Measurements from ENCODE around the gene GIT1.

Gene GIT1

DNA sequence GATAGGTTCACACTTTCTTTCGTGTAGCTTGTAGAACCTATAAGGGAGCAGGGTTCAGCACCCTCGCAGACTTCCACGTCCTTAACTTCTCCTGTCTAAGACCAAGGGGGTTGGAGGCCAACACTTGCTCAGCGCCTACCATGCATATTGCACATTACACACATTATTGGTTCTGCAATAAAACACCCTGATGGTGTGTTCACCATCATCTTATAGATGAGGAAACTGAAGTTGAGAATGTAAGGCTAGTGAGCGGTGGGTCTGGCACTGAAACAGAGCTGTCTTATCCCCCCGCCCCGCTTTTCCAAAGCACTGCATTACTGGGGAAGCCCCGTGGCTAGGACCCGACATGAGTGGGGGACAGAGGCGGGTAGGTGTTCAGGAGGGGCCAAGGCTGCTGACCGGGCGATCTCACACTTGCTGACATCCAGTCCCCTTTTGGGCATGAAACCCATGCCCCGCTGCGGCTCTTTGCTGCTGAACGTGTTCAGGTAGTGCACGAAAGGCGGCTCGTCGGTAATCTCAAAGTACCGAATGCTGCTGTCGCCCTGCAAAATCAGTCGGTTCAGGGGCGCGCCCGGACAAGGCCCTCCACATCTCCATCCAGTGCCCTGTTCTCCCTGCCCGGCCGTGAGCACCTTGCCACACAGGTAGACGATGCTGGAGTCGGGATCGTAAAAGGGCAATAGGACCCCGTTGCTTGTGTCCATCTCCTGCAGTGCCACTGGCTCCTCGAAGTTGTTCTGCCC is 27.0 kb upstream of the GIT1 start:
- no peak for DNase-seq (ENCODE audit: low read depth)

DNA sequence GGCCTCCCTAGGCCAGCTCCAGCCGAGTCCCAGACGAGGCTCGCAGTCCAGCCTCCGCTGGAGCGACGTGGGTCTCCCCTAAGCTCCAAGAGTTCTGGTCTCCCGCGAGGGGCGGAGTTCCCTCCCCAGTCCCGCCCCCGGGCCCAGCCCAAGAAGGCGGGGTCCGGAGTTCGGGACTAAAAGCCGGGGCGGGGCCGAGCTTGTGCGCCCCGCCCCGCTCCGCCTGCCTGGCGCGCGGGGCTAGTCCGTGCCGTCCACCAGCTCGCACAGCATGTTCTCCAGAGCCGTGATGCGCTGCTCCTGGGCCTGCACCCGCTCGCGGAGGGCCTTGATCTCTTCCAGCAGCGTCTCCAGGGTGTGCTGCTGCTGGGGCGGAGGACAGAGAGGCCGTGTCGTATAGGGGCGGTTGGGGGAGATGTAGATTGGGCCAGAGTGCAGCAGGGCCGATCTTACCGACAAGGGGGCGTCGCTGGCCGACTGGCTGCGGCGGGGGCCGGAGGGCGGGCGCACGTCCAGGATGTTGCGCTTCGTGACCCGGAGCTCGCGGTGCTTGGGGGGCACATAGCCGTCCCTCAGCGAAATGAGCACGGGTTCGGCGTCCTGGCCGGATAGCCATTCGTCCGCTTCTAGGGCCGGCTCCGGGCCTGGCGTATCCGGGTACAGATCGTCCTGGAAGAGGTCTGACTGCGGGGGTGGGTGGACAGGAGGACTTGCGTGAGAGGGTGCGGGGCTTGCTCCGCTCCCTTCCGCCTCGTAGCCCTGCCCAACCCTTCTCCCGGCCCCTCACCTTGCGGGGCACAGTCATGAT is 26.2 kb upstream of the GIT1 start:
- DNase-seq (ENCODE audit: low read depth), result peak; percentile 78

DNA sequence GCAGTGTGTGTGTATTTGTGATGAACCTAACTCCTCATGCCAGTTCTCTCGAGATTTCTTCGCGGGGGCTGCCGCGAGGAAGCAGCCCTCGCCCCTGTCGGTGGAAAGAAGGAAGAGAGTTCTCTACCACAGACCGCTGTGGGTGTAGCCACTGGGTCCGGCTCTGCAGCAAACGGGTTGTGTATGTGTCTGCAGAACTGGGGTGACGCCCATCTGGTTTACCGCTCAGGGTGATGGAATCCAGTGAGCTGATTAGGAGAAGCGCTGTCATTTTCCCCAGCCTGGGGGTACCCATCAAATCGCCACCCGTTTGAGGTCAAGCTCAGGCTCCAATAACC is 25.6 kb upstream of the GIT1 start:
- no peak for DNase-seq (ENCODE audit: low read depth)

DNA sequence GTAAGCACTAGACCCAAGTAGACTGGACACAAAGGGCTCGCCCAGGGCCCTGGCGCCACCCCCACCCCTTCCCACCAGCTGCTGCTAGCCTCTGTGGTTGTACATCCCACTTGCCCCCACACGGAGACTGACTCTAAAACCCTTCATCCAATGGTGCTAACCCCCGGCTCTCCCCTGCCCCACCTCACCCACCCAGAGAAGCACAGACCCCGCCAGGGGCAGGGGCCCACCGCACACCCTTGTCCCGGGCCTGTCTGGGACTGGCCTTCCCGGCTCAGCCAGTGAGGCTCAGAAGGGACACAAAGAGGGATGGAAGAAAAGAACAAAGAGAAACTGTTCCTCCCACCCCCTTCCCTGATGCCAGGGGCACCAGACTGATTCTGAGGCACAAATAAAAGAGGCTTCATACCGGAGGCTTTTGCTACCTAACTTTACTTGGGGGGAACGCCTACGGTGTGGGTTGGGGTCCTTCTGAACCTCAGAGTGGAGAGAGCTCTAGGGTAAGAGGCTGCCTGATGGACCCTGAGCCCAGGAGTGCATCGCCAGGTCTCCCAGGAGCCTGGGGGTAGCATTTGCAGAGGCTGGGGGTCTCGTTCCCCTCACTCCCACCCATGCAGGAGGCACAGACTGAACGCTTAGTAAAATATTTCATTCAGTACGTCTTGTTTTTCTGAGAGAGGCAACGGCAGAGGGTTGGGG is 25.1 kb upstream of the GIT1 start:
- DNase-seq (ENCODE audit: low read depth), result no peak

DNA sequence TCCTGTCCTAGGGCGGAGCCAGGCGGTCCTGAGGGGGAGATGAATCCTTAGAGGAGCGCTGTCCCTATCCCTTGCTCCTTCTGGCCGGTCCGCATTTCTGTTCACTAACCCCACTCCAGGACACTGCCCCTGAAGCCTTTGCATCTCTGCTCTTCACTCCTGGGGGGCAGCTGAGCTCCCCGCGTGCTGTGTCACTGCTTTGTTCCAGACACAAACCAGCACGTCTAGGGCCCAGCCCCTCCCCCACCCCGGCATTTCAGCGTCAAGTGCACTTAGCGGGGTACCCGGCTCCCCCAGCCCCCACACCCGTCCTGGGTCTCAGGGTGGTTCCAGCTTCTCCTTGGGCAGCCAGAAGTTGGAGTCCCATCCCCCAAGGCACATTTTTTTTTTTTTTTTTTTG is 24.4 kb upstream of the GIT1 start:
- DNase-seq (ENCODE audit: low read depth), result no peak

DNA sequence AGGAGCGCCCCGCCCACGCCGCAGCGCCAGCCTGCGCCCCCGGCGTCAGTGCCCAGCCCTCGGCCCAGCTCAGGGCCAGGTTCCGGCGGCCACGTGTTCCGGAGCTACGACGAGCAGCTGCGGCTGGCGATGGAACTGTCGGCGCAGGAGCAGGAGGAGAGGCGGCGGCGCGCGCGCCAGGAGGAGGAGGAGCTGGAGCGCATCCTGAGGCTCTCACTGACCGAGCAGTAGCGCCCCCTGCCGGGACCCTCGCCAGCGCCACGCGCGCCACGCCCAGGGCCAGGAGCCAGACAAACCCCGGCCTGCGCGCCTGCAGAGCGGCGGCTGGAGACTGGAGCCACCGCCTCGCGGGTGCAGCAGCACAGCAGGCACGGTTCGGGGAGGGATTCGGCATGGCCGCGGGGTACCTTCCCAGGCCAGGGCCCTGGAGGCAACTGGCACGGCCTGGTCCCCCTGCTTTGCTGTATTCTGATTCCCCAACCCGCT is 23.9 kb upstream of the GIT1 start:
- peak; percentile 91 for DNase-seq (ENCODE audit: low read depth)

DNA sequence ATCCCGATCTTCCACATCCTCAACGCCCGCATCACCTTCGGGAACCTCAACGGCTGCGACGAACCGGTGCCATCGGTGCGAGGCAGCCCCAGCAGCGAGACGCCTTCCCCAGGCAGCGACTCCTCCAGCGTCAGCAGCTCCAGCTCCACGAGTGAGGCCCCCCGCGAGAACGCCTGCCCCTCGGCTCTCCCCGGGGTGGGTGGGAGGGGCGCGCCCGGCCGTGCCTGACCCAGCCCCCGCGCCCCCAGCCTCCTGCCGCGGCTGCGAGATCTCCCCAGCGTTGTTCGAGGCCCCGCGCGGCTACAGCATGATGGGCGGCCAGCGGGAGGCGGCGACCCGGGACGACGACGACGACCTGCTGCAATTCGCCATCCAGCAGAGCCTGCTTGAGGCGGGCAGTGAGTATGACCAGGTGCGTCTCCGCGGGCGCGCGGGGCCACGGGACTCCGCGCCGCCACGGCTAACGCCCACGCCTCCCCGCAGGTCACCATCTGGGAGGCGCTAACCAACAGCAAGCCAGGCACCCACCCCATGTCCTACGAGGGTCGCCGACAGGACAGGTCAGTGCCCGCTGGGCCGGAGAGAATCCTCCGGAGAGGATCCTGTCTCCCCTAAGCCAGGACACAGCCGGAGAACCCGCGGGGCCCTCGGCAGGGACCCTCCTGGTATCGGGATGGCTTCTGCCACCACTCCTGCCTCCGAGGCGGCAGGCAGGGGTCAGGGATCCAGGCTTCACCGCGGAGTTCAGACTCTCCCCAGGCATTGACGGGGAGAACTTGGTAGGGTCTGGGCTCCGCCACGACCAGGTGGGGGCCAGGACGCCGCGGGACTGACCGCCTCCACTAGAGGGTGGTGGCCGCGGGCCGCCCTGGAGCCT is 23.2 kb upstream of the GIT1 start:
- DNase-seq (ENCODE audit: low read depth), result no peak

DNA sequence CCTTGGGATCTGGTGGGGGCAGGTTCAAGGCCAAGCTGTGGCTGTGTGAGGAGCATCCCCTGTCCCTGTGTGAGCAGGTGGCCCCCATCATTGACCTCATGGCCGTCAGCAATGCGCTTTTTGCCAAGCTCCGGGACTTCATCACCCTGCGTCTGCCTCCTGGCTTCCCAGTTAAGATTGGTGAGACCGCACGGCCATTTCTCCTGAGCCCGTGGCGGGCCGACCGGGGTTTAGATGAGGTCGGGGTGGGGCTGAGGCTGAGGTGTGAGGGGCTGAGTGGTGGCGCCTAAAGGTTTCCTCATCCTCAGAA is 22.6 kb upstream of the GIT1 start:
- DNase-seq (ENCODE audit: low read depth), result no peak

DNA sequence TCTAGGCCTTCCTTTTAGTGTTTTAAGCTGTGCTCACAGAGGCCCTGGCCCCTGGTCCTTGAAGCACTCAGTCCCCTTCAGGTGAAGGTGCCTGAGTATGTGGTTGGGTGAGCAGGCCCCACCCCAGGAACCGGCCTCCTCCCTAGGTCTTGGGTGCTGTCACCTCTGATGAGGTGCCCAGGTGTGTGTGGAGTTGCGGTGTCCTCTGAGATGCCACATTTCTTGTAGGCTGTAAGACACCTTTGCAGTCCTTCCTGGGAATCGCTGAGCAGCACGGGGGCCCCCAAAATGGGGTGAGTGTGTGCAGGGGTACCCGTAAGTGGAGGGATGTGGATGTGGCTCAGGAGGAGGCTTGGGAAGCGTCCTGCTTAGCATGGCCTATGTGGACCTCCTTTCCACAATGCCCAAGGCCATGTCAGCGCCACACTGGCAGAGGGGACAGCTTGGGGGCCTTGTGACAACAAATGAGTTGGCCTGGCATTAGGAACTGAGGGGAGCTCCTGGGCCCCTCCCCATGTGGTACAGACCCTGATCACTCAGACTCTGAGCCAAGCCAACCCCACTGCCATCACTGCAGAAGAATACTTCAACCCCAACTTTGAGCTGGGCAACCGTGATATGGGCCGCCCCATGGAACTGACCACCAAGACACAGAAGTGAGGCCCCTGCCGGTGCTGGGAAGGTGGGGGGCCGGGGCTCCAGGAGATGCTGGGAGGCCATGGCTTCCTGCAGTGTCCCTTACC is 22.1 kb upstream of the GIT1 start:
- DNase-seq (ENCODE audit: low read depth), result no peak

DNA sequence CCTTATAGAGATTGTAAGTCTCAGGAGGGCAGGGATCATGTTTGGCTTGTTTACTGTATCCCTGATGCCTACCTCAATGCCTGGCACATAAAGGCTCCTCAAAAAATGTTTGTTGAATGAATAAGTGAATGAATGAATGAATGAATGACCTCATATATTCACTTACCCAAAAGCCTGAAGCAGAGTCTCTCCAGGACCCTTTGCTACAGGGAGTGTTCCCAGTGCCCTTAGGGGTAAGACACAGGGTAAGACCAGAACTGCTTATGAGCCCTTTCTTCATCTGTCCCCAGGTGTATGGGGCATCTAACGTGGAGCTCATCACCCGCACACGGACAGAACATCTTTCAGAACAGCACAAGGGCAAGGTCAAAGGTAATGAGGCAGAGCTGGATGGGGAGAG is 20.9 kb upstream of the GIT1 start:
- DNase-seq (ENCODE audit: low read depth), result no peak

DNA sequence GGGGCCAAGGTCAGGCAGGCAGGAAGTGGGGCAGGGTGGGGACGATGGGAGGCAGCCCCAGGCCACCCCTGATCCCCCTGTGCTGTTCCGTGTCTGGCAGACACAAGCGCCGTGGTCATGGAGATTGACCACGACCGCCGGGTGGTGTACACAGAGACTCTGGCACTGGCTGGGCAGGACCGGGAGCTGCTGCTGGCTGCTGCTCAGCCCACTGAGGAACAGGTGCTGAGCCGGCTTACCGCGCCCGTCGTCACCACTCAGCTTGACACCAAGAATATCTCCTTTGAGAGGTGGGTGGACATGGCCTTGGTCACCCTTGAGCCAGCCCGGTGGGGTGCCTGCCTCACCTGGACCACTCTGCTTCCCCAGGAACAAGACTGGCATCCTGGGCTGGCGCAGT is 19.5 kb upstream of the GIT1 start:
- no peak for DNase-seq (ENCODE audit: low read depth)

DNA sequence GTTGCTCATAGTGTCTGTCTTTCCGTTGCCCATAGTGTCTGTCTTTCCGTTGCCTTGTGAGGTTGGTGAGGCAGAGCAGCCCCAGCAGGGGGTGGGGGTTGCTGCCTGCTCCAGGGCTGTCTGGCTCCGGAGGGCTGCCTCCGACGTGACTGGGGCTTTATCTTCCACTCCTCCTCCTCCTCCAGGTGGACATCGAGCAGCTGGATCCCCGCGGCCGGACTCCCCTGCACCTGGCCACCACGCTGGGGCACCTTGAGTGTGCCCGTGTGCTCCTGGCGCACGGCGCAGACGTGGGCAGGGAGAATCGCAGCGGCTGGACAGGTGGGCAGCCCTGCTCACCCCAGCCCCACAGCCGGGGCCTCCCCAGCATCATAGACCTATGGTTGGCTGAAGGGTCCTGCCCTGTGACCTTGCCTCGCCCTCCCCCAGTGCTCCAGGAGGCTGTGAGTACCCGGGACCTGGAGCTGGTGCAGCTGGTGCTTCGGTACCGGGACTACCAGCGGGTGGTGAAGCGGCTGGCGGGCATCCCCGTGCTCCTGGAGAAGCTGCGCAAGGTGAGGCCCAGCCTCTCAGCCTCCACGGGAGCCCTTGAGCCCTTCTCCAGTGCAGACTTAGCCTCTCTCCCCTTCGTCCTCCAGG is 18.2 kb upstream of the GIT1 start:
- DNase-seq (ENCODE audit: low read depth), result no peak

DNA sequence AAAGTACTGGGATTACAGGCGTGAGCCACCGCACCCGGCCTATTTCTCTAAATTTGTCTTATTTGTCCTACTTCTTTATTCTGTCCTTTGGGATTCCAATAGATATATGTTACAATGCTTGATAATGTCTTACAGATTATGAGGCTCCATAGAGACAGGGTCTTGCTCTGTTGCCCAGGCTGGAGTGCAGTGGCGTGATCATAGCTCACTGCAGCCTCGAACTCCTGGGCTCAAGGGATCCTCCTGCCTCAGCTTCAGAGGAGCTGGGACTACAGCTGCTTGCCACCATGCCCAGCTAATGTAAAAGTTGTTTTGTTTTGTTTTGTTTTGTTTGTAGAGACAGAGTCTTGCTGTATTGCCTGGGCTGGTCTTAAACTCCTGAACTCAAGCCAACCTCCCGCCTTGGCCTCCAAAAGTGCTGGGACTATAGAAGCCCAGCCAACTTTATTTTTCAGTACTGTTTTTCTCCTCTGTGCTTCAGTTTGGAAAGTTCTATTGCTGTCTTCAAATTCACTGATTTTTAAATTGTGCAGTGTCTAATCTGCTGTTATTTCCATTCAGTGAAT is 13.7 kb upstream of the GIT1 start:
- no peak for DNase-seq (ENCODE audit: low read depth)

DNA sequence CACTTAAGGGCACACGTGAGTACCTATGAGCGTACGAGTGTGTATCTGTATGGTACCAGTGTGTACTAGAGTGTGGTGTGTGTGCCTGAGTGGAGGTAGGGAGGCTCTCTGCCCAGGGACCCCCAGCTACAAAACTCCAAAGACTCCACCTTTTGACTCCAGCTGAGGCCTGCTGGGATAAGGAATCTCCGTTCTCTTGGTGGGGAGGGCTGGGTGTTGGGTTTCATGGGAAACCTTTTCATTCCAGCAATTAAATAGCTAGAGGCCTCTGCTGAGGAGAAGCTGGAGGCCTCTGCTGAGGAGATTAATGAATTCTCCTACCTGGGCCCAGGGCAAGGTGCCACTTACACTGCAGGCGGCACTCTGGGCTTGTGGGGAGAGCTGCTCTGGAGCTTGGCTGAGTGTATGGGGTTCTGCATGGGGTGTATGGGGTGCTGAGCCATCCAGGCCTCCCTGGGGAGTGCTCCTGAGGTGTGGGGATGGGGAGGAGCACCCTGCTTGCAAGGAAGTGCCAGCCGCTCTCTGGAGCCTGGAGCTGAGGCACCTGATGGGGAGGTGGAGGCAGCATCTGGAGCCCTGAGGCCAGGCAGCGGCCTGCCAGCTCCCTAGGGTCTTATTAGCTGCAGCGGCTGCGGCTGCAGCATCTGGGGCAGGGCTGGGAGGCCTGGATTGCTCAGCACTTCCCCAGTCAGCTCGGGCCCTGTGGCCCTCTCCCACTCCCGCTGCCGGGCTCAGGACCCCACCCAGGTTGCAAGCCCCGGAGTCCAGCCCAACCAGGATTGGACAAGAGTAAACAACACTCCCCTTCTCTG is 8.1 kb upstream of the GIT1 start:
- DNase-seq (ENCODE audit: low read depth), result no peak

DNA sequence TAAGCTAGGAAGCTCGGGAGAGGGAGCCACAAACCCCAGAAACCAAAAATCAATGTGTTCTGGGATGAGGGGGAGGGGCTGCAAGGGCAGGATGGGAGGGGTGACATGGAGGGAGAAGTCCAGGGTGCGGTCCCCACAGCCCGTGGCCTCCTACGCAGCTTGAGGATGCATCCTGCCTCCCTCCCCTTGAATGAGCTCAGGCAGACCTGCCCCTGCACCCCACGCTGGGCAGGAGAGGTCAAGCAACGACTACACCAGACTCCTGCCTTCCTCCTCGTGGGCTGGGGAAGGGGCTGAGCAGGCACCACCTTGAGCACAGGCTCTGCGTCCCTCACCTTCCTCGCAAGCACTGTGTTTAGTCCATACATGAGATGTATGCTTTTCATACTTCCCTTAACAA is 7.4 kb upstream of the GIT1 start:
- DNase-seq (ENCODE audit: low read depth), result no peak

DNA sequence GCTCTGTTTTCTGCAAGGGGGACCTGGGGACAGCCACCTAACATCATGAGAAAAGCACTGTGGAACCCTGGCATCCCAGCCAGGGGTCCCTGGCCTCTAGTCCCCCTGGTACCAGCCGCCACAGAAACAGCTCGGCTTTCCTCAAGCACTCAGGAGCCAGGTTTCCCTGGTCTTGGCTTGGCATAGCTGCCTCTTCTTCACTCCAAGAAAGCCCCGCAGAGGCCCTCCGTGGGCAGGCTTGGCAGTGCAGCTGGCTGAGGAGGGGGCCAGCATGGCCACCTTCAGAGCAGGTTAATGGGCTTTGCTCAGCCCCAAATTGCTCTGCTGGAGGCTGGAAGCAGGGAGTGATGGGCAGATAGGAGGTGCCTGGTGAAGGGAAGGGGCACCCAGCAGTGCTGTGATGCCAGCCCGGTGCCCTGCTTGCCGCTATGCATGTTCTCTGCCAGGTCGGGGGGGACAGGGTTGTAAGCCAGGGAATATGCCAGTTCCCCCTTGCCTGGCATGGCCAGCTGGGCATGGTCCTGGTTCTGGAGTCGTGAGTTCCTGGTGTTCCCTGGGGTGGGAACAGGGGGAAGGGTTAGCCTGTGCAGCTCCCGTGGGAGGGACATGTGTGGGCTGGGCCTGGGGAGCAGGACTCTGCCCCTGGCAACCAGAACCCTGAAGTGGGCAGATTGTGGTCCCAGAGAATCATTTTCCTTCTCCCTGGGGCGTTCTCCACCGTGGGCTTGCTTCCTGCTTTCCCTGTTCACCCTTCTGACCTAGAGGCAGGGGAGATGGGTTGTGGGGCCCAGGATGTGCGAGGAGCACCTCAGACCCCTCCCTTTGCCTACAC is 6.7 kb upstream of the GIT1 start:
- no peak for DNase-seq (ENCODE audit: low read depth)

DNA sequence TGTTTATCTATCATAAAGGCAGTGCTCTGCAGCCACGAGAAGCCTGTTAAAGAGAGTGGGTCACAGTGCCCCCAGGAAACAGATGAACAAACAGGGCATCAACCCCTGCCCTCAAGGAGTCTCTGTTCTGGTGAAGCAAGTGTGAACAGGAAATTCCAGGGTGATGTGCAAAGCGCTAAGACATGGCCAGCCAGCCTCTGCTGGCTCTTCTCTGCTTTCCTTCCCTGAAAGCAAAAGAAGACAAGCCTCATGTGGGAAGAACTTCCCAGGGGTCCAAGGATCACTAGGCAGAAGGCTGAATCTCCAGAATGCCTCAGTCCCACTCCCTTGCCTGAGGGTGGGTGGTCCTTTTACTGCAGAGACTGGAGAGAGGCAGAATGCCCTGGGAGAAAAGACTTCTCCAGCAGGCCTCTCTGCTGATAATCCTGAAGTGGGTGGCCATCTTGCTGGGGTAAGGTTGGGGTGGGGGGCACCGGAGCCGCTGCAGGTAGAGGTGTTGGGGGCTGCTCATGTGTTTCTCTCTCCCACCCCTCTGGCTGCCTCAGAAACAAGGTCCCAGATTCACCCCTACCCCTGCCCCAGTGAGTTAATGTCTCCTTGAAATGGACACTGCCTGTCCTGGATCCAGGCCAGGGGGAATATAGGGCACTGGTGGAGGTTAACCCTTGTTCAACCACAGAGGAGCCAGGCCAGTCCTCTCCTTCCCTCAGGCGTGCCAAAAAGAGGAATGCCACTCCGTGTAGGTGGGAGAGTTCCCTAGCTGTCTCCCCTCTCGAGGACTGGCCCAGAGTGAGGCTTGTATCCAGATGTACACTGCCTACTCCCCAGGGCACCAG is 5.9 kb upstream of the GIT1 start:
- DNase-seq (ENCODE audit: low read depth), result no peak

DNA sequence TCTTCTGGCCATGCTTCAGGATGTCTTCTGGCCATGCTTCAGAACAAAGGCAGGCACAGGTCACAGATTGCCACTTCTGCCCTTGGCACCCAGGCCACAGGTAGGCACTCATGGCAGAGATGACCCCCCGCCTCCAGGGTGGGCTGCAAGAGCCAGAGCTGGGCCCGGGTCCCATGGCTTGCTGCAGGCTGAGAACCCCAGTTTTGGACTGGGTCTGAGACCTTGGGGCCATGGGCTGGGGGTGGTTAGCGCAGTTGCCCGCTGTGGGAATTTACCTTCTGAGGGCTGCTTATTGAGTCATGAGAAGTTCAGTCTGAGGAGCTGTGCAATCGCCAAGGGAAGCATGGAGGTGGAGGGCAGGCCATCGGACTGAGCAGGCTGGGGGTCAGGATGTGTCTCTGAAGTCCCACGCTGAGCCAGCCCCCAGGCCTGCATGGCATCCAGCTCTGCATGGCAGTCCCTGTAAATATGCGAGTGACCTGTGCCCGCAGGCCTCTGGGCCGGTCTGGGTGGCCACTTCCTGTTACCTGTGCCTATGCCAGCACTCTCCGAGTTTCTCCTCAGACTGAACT is 5.2 kb upstream of the GIT1 start:
- no peak for DNase-seq (ENCODE audit: low read depth)

Measured in activated T-cell treated with anti-CD3 and anti-CD28 coated beads for 1 hour (primary cell).